ENCODE data around the gene SPOCK1.

SPOCK1 gene

GRCh38 chr5:137231540-137231939 lies 267.6 kb downstream of the SPOCK1 start:
- Mint-ChIP-seq H3K4me3 (no peak overlapping the region), H3K27me3 (peaks cover 6% of the 10 kb centered on the region), H3K36me3 (no peaks in the 10 kb centered on the region), H3K27ac (no peak overlapping the region), H3K9me3 (peaks cover 2% of the 10 kb centered on the region), H3K4me1 (no peaks in the 10 kb centered on the region)
- DNase-seq (ENCODE audit: low spot score in 2 of 2) (no peak), ATAC-seq (ENCODE audit: low read depth) (no peak)

GRCh38 chr5:137228816-137229215 lies 270.3 kb downstream of the SPOCK1 start:
- H3K4me3 Mint-ChIP-seq = no peak overlapping the region

GRCh38 chr5:137226081-137226480 lies 273.0 kb downstream of the SPOCK1 start:
- Mint-ChIP-seq H3K27me3 (peaks cover 1% of the 10 kb centered on the region), H3K27ac (no peak overlapping the region), H3K9me3 (no peaks in the 10 kb centered on the region), H3K4me1 (no peaks in the 10 kb centered on the region), H3K36me3 (no peaks in the 10 kb centered on the region), H3K4me3 (no peak overlapping the region)
- DNase-seq (ENCODE audit: low spot score in 2 of 2) = no peak
- no peak for ATAC-seq (ENCODE audit: low read depth)

More at GRCh38 chr5:137228816-137229215, 270.3 kb downstream of the SPOCK1 start:
- DNase-seq (ENCODE audit: low spot score in 2 of 2) (no peak), ATAC-seq (ENCODE audit: low read depth) (no peak)
- Mint-ChIP-seq H3K4me1 (no peaks in the 10 kb centered on the region), H3K36me3 (no peaks in the 10 kb centered on the region), H3K27me3 (peaks cover 2% of the 10 kb centered on the region), H3K27ac (no peak overlapping the region), H3K9me3 (peaks cover 2% of the 10 kb centered on the region)

- DNase-seq (ENCODE audit: low spot score in 2 of 2) (no peak), ATAC-seq (ENCODE audit: low read depth) (no peak)
- Mint-ChIP-seq H3K4me1 (no peaks in the 10 kb centered on the region), H3K27me3 (peaks cover 1% of the 10 kb centered on the region), H3K4me3 (no peak overlapping the region), H3K9me3 (no peaks in the 10 kb centered on the region), H3K27ac (no peak overlapping the region), H3K36me3 (no peaks in the 10 kb centered on the region)
Measured at GRCh38 chr5:137223324-137224295, 275.5 kb downstream of the SPOCK1 start.

GRCh38 chr5:137221943-137222342 lies 277.2 kb downstream of the SPOCK1 start:
- H3K4me3 Mint-ChIP-seq = no peak overlapping the region
- H3K27ac Mint-ChIP-seq = no peak overlapping the region
- no peaks in the 10 kb centered on the region for H3K9me3 Mint-ChIP-seq
- DNase-seq (ENCODE audit: low spot score in 2 of 2) = no peak
- ATAC-seq (ENCODE audit: low read depth) = no peak
- H3K4me1 Mint-ChIP-seq = no peaks in the 10 kb centered on the region
- no peaks in the 10 kb centered on the region for H3K36me3 Mint-ChIP-seq
- peaks cover 1% of the 10 kb centered on the region for H3K27me3 Mint-ChIP-seq

- no peak for ATAC-seq (ENCODE audit: low read depth)
- Mint-ChIP-seq H3K36me3 (no peaks in the 10 kb centered on the region), H3K27me3 (peaks cover 1% of the 10 kb centered on the region), H3K27ac (no peak overlapping the region), H3K4me1 (no peaks in the 10 kb centered on the region), H3K9me3 (no peaks in the 10 kb centered on the region), H3K4me3 (no peak overlapping the region)
- no peak for DNase-seq (ENCODE audit: low spot score in 2 of 2)
Measured at GRCh38 chr5:137220523-137220927, 278.6 kb downstream of the SPOCK1 start.

- DNase-seq (ENCODE audit: low spot score in 2 of 2) (no peak), ATAC-seq (ENCODE audit: low read depth) (no peak)
- H3K27me3 Mint-ChIP-seq = peaks cover 1% of the 10 kb centered on the region
- no peaks in the 10 kb centered on the region for H3K9me3 Mint-ChIP-seq
- no peaks in the 10 kb centered on the region for H3K36me3 Mint-ChIP-seq
- H3K4me3 Mint-ChIP-seq = no peak overlapping the region
- no peak overlapping the region for H3K27ac Mint-ChIP-seq
- no peaks in the 10 kb centered on the region for H3K4me1 Mint-ChIP-seq
Measured at GRCh38 chr5:137218896-137219295, 280.2 kb downstream of the SPOCK1 start.

- ATAC-seq (ENCODE audit: low read depth) (no peak), DNase-seq (ENCODE audit: low spot score in 2 of 2) (no peak)
- Mint-ChIP-seq H3K4me1 (no peaks in the 10 kb centered on the region), H3K4me3 (no peak overlapping the region), H3K36me3 (no peaks in the 10 kb centered on the region), H3K27me3 (peaks cover 1% of the 10 kb centered on the region), H3K9me3 (no peaks in the 10 kb centered on the region), H3K27ac (no peak overlapping the region)
Measured at GRCh38 chr5:137218471-137218870, 280.7 kb downstream of the SPOCK1 start.

- no peaks in the 10 kb centered on the region for H3K9me3 Mint-ChIP-seq
- H3K36me3 Mint-ChIP-seq = no peaks in the 10 kb centered on the region
- H3K4me1 Mint-ChIP-seq = no peaks in the 10 kb centered on the region
- no peak overlapping the region for H3K27ac Mint-ChIP-seq
- ATAC-seq (ENCODE audit: low read depth) (no peak), DNase-seq (ENCODE audit: low spot score in 2 of 2) (no peak)
- peaks cover 3% of the 10 kb centered on the region for H3K27me3 Mint-ChIP-seq
- H3K4me3 Mint-ChIP-seq = no peak overlapping the region
Measured at GRCh38 chr5:137217599-137218200, 281.4 kb downstream of the SPOCK1 start.

- Mint-ChIP-seq H3K4me1 (no peaks in the 10 kb centered on the region), H3K36me3 (no peaks in the 10 kb centered on the region), H3K9me3 (no peaks in the 10 kb centered on the region), H3K27me3 (peaks cover 3% of the 10 kb centered on the region), H3K27ac (no peak overlapping the region), H3K4me3 (no peak overlapping the region)
- DNase-seq (ENCODE audit: low spot score in 2 of 2) (no peak), ATAC-seq (ENCODE audit: low read depth) (no peak)
Measured at GRCh38 chr5:137216976-137217598, 282.0 kb downstream of the SPOCK1 start.

- Mint-ChIP-seq H3K27ac (no peak overlapping the region), H3K27me3 (peaks cover 3% of the 10 kb centered on the region), H3K4me3 (no peak overlapping the region), H3K4me1 (no peaks in the 10 kb centered on the region), H3K36me3 (no peaks in the 10 kb centered on the region), H3K9me3 (no peaks in the 10 kb centered on the region)
- ATAC-seq (ENCODE audit: low read depth) (no peak), DNase-seq (ENCODE audit: low spot score in 2 of 2) (no peak)
Measured at GRCh38 chr5:137215780-137216179, 283.3 kb downstream of the SPOCK1 start.

- Mint-ChIP-seq H3K27ac (no peak overlapping the region), H3K9me3 (no peaks in the 10 kb centered on the region), H3K4me3 (no peak overlapping the region), H3K4me1 (no peaks in the 10 kb centered on the region), H3K36me3 (no peaks in the 10 kb centered on the region), H3K27me3 (peaks cover 3% of the 10 kb centered on the region)
- ATAC-seq (ENCODE audit: low read depth) = no peak
- DNase-seq (ENCODE audit: low spot score in 2 of 2) = no peak
Measured at GRCh38 chr5:137215261-137215660, 283.9 kb downstream of the SPOCK1 start.

- ATAC-seq (ENCODE audit: low read depth) (no peak), DNase-seq (ENCODE audit: low spot score in 2 of 2) (no peak)
- Mint-ChIP-seq H3K4me1 (no peaks in the 10 kb centered on the region), H3K4me3 (no peak overlapping the region), H3K27me3 (peaks cover 3% of the 10 kb centered on the region), H3K9me3 (no peaks in the 10 kb centered on the region), H3K36me3 (no peaks in the 10 kb centered on the region), H3K27ac (no peak overlapping the region)
Measured at GRCh38 chr5:137214446-137215189, 284.5 kb downstream of the SPOCK1 start.

GRCh38 chr5:137212471-137212870 lies 286.7 kb downstream of the SPOCK1 start:
- DNase-seq (ENCODE audit: low spot score in 2 of 2) (no peak), ATAC-seq (ENCODE audit: low read depth) (no peak)
- Mint-ChIP-seq H3K27me3 (peaks cover 3% of the 10 kb centered on the region), H3K36me3 (no peaks in the 10 kb centered on the region), H3K27ac (no peak overlapping the region), H3K9me3 (peaks cover 1% of the 10 kb centered on the region), H3K4me1 (no peaks in the 10 kb centered on the region), H3K4me3 (no peak overlapping the region)

Measured in memory B cell (primary cell).